Medulla oblongata (tissue), 1 donor: ENCODE data around the gene PHLDB2.

Source experiments
- DNase-seq: peaks from one replicate; pipeline ENCODE4 v3.0.0-alpha.2; 2015; ENCODE audit errors: extremely low spot score

PHLDB2 gene

GRCh38 chr3:111998636-111999483, 139.8 kb downstream of the PHLDB2 start, which contains the start of gene TAGLN3:
TAGLN3 (plus strand) TSS chr3:111998922; CDS start chr3:111999423, 501 bp downstream.
- DNase-seq = peak; percentile 71

- no peak for DNase-seq
Observed at GRCh38 chr3:111999484-112000324, 140.6 kb downstream of the PHLDB2 start.

DNA sequence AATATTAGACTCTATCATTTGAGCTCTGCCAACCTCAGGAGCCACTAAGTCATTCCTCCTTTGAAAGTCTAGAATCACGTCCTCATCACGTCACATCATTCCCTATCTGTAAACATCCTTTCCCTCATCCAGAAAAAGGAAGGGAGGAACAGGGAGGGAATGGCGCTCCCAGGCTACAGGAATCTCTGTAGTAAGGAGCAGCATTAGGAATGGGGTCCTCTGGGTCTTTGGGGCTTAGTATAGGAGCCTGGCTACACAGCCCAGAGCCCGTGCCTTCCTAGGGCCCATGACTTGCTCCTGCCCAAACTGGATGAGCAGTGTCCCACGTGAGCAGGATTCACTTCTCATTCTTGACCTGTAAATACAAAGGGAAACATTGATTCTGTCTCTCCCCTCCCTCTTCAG, 141.3 kb downstream of the PHLDB2 start:
- no peak for DNase-seq

- DNase-seq = no peak
Observed at GRCh38 chr3:112000966-112001365, 141.9 kb downstream of the PHLDB2 start.

GRCh38 chr3:112001526-112001925, 142.5 kb downstream of the PHLDB2 start:
- DNase-seq = no peak

GRCh38 chr3:112002096-112002971, 143.3 kb downstream of the PHLDB2 start:
- no peak for DNase-seq

- no peak for DNase-seq
Observed at GRCh38 chr3:112003321-112004080, 144.4 kb downstream of the PHLDB2 start.

GRCh38 chr3:112004187-112004586, 145.1 kb downstream of the PHLDB2 start:
- no peak for DNase-seq

DNA sequence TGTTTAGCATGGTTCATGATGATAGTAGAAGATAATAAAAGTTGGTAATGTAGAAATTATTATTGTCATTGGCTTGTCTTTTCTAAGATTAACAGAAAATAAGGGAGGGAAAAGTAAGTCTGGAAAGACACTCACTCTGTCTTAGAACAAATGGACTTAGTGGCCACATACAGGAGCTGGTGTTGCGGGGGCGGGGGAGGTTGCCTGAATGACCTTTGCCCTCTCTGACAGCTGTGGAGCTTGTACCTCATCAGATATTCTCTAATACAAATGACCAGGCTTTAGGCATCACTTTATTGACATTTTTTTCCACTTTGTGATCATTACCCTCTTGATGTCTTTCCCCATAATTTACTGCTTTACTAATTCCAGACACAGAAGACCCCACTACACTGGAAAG, 145.6 kb downstream of the PHLDB2 start:
- no peak for DNase-seq

DNA sequence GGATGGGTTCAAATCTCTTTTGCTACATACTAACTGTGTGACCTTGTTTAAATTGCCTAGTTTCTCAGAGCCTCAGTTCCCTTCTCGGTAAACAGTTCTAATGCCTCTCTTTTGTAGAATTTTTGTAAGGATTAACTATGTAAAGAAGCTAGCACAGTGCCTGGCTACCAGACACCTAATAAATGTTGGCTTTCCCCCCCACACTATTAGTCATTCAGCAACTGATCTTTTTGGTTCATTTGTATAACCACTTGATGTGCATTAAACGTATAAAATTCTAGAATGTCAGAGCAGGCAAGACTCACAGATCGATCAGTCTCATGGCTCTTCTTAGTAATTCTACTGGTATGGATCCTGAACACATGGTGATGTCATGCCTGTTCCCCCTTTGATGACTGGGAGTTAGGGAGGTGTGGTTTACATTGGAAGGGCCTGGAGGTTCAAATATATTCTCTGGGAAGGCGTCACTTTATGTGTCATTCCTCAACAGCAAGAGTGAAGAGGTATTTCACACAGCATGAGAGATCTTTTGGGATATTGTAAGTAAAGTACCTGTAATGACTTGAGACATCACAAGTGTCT, 146.1 kb downstream of the PHLDB2 start:
- no peak for DNase-seq

DNA sequence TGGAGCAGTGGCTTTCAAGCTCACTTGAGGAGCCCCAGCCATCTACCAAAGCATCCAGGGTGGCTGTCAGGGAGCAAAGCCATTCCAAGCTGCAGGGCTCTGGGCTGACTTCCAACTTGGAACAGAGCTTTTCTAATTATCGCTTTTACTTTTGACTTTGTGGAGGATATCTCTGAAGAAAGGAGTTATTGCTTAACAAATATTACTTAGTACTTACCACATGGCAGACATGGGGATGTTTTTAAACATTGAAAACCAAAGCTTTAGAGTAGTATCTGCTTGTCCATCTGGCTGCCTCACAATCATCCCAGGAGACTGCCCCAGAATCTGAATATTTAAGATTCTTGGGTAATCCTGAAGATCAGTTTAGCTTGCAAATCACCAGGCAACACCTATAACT, 148.6 kb downstream of the PHLDB2 start:
- no peak for DNase-seq

DNA sequence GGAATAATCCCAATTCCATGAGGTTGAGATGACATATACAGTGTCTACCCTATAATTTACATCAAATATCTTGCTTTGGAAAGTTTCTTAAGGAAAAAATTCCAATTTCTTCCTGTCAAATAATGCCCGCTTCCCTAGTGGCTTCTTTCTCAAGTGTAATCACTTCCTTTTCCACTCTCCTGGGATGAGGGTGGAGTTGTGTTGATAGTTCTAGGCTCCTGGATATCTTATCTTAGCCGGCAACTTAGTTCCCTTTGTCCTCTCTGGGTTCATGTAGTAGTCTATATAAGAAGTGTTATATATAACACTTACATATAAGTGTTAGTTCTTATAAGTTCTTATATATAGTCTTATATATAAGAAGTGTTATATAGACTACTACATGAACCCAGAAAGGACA, 150.6 kb downstream of the PHLDB2 start:
- DNase-seq = no peak

DNA sequence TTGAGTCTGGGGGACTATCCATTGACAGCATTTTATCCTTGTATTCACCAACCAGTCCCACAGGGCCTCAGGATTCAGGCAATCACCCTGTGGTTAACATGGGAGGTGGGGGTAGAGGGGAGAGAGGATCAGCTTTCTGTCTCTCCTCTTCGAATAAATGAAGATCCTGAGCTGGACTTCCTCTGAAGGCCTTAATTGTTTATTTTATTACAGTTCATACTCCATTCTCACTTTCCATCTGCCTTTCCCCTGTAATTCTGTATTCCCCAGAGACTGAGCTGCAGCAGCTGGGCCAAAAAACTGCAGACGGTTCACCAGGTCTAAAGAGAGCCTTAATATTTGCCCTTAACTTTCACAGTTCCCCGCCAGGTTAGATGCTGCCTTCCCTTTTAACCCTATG, 151.6 kb downstream of the PHLDB2 start:
- DNase-seq = no peak

GRCh38 chr3:112011376-112011940, 152.4 kb downstream of the PHLDB2 start:
- no peak for DNase-seq

DNA sequence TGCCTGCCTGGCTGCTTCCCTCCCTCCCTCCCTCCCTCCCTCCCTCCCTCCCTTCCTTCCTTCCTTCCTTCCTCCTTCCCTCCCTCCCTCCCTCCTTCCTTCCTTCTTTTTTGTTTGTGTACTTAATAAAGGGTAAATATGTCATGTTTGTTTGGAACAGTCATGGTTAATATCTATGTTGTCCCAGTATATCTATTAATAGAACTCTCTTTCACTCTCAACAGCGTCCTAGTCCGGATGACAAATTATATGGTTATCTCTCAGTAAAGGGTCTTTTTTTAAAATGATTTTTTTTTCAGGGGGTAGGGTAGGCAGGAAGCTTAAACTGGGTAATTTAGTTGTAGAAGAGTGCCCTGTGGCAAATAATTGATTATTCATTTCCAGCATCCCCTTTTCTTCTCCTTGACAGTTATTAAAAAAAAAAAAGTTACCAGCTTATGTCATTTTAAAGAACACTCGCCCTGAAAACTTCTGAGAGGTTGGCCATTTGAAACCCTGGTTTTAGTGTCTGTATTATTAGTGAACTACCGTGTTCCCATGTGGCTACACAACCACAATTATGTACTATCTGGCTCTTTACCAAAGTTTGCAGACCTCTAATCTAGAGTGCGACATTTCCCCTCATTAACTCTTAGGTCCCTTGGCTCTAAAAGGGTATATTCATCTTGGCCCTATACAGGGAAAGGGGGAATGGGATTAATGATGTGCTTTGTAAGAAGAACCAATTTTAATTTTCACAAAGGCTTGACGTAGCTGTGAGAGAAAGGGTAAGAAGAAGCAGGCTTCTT, 153.3 kb downstream of the PHLDB2 start:
- no peak for DNase-seq

DNA sequence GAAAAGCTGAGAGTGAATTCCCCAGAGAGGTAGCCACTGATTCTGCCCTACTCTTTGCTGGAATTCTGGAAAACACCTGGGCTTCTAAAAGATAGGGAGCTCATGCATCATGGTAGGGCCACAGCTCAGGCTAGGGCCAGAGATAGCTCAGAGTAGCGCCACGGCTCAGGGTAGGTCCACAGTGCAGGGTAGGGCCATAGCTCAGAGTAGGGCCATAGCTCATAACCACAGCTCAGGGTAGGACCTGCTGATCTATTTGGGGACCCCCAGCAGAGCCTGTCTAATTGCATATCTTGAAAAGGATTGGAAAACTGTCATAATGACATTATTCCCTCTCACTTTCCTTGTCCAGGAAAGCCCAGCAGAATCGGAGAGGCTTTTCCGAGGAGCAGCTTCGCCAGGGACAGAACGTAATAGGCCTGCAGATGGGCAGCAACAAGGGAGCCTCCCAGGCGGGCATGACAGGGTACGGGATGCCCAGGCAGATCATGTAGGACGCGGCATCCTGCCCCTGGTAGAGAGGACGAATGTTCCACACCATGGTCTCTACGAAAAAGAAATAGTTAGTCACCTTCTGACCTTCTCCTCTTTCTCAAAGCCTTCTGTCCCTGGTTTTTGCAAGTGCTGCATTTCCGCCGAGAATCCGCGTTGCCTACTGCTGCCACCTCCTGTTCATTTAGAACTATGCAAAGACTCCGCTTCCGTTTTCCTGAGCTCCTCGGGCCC, 154.2 kb downstream of the PHLDB2 start:
- DNase-seq = peak; percentile 91

DNA sequence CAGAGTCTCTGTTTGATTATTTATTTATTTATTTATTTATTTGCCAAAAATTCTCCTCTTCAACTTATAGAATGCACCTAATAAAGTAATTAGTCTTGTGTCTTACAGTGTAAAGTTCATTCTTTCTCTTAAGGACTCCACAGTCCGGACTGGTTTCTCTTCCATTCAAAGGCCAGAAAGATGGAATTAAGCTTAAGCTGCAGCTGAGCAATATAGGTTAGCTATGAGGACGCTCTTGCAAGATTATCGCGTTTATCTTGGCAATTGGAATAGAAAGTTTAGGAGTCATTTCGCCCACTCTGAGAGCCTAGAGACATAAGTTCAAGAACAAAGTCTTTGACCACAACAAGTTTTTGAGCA, 154.7 kb downstream of the PHLDB2 start:
- no peak for DNase-seq

DNA sequence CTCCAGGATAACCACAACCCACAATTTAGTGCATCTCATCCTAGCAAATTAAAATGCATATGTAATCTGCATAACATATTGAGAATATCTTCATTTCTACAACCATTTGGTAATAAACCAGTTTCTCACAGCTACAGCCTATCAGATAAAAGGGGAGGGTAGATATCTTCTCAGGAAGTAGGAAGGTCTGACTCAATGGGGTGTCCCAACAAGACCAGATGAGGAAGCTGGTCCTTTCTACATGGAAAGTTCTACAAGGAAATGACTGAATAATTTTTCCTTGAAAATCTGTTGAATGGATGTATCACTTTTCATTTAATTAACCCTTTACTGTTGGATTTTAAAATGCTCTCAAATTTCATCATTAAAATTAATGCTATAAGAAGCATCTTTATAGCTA, 158.0 kb downstream of the PHLDB2 start:
- DNase-seq = no peak

DNA sequence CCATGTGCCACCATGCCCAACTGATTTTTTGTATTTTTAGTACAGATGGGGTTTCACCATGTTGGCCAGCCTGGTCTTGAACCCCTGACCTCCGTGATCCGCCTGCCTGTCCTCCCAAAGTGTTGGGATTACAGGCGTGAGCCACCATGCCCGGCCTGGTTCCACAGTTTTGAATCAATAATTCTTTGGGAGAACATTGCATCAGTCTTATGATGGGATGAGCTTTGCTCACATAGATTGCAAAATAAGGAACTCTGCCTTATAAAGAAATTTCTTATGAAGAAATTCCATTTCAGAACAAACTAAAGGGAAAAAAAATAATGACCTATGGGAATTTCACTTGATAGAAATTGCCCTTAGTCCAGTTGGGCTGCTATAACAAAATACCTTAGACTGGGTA, 159.6 kb downstream of the PHLDB2 start:
- DNase-seq = no peak
